VCaP (cell line): Measurements from ENCODE around the gene KRTAP6-2.

Experiments used
- H3K27ac ChIP-seq: fragments of 450-650 bp; 2 replicates; pipeline ENCODE4 v1.5.1; 2017
- CTCF ChIP-seq: fragments of 450-650 bp; conservative IDR thresholded peaks from 2 replicates; pipeline ENCODE4 v1.5.1; 2017; ENCODE audit warnings: mild to moderate bottlenecking, moderate library complexity

Gene KRTAP6-2

GRCh38 chr21:30598802-30599201 is at the start of gene KRTAP6-2:
Gene KRTAP6-2, minus strand, starts transcription at chr21:30598902. Its CDS starts 28 bp downstream, at chr21:30598874.
- no peak within 1 kb of the TSS for H3K27ac ChIP-seq
- TF ChIP-seq CTCF = no peak

- no peak overlapping the region for H3K27ac ChIP-seq
- TF ChIP-seq CTCF = no peak
These were observed 48.3 kb upstream of the KRTAP6-2 start for GRCh38 chr21:30646904-30647414.

- no peak for TF ChIP-seq CTCF
These were observed 43.9 kb upstream of the KRTAP6-2 start, which contains the start of gene KRTAP20-3 for GRCh38 chr21:30642564-30642963. Gene KRTAP20-3, plus strand, starts transcription at chr21:30642864.

GRCh38 chr21:30638686-30639085 is 40.0 kb upstream of the KRTAP6-2 start:
- TF ChIP-seq CTCF = no peak
- H3K27ac ChIP-seq = no peak overlapping the region

More at GRCh38 chr21:30642564-30642963, 43.9 kb upstream of the KRTAP6-2 start, which contains the start of gene KRTAP20-3:
- no peak within 1 kb of the TSS for H3K27ac ChIP-seq

GRCh38 chr21:30634906-30635305 is 36.2 kb upstream of the KRTAP6-2 start, which contains the start of gene KRTAP20-2:
Gene KRTAP20-2, plus strand, starts transcription at chr21:30635206. Its CDS starts 58 bp downstream, at chr21:30635264.
- H3K27ac ChIP-seq = no peak within 1 kb of the TSS
- no peak for TF ChIP-seq CTCF

- TF ChIP-seq CTCF = no peak
- no peak overlapping the region for H3K27ac ChIP-seq
These were observed 30.5 kb upstream of the KRTAP6-2 start for GRCh38 chr21:30629200-30629599.

GRCh38 chr21:30628109-30628508 is 29.4 kb upstream of the KRTAP6-2 start:
- H3K27ac ChIP-seq = no peak overlapping the region
- no peak for TF ChIP-seq CTCF
